COR-L47 (cell line): ENCODE data around the gene STXBP4.
A peak's percentile ranks its signal among the peaks of the same experiment; 100 is the strongest.

Experiments
- DNase-seq: peaks from one replicate; lab custom pipeline; 2025; lab: John Stamatoyannopoulos, UW

STXBP4 gene

DNA sequence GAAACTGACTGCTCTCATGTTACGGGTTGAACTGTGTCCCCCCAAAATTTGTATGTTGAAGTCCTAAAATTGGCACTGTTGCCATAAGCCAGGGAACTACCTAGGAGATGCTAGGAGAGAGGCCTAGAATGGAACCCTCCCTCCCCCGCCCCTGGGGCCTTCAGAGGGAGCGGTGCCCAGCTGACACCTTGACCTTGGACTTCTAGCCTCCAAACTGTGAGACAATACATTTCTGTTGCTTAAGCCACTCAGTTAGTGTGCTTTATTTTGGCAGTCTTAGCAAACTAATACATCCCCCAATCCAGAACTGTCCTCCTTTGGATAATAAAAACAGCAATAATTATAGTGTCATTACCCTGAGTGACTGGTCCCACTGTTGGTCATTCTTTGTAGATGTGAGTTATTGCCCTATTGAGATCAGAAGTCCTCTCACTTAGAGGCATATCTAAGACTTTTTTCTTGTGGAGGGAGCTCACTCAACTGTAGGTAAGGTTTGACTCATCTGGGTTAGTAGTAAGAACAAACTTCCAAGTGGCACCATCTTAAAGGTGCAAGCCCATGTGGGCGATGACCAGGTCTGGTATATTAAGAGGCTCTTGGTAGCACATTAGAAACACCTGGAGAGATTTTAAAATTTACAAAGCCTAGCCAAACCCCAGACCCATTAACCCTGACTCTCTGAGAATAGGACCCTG is 203.2 kb downstream of the STXBP4 start:
- no peak for DNase-seq

DNA sequence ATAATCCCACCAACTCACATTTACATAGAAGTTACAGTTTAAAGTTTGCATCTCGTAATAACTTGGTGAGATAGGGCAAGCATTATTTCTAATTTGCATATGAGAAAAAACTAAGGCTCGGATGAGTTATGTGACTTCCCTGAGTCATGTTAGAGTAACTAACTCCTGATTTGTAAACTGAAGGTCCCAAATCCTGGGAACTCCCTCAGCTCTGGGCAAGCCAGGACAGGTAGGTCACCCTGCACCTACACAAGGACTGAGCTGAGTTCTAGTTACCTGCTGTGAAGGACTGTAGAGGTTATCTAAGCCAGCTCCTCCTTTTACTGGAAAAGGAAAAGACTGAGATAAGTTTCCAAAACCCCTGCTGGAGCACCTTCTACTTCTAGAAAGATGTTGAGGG is 204.0 kb downstream of the STXBP4 start:
- no peak for DNase-seq

DNA sequence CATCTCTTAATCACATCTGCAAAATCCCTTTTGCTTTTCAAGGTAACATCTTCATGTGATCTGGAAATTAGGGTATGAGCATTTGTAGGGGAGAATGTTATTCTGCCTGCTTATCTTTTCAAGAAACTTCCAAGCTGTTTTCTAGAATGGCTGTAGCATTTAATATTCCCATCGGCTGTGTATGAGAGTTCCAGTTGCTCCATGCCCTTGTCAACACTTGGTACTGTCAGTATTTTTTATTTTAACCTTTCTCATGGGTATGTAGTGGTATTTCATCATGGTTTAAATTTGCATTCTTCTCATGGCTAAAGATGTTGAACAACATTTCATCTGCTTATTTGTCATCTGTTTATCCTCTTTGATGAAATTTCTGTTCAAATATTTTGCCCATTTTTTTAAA is 205.6 kb downstream of the STXBP4 start:
- no peak for DNase-seq

DNA sequence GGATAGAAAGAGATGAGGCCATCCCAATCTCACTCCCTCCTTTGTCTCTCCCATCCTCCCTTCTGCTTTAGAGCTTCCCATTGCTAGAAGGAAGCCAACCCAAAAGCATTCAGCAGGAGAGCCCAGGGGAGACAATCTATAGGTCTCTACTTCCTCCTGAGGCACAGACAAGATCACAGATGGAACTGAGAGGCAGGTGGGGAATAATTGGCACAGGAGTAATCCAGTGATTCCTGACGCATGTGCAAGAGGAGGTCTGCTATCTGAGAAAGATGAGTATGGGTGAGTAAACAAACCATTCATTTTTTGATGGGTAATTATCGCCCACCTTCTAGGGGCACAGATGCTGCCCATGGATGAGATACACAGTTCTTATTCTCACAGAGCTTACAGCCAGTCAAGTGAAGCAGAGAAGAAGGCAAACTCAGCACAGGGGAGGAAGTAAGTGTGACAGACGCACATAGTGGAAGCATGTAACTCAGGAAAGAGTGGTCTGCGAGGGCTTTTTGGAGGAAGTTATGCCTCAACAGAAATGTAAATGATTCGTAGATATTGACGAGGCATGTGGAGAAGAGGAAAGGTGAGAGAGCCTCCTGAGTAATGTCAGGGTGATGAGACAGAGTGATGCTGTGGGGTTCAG is 207.3 kb downstream of the STXBP4 start:
- DNase-seq = peak; percentile 4

DNA sequence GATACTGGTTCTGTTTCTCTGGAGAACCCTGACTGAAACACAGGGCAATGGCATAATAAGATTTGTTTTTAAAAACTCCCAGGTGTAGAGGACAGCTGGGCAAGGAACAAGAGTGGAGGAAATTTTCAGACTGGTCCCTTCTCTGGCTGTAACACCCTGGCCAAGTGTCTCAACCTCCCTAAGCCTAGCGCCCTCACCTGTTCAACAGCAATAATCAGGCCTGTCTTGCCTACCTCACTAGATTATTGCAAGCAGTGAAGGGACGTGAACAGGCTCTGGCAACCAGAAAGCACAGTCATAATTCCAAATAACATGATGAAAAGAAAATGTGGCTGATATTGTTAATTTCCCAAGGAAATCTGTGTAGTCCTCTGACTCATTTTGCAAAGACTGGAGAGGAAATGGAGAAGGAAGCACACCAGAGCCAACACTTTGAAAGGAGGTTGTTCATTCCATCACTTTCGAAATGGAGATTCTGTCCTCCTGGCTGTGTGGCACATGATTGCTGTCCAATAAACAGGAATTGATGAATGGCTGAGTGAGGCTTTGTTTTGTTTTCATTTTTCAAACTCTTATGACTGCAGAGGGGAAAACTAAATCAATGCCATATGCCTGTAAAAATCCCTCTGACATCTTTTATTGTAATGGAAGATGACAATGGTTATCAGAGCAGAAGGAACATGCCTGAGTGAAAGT is 208.7 kb downstream of the STXBP4 start:
- no peak for DNase-seq

DNA sequence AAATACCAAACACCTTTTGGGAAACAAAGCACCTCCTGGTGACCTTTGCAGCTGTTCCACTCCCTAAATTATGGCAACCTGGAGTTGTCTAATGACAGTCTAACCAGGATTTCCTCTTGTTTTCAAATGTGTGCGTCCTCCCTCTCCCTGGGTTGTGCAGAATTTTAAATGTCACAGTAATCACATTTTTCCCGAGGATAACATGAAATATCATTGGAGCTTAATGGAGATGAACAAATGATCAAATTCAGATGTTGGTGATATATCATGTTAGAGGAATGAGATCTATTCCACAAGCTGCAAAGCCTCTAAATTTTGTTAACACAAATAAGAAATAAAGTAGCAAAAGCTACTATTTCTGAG is 209.3 kb downstream of the STXBP4 start:
- DNase-seq = peak; percentile 36

DNA sequence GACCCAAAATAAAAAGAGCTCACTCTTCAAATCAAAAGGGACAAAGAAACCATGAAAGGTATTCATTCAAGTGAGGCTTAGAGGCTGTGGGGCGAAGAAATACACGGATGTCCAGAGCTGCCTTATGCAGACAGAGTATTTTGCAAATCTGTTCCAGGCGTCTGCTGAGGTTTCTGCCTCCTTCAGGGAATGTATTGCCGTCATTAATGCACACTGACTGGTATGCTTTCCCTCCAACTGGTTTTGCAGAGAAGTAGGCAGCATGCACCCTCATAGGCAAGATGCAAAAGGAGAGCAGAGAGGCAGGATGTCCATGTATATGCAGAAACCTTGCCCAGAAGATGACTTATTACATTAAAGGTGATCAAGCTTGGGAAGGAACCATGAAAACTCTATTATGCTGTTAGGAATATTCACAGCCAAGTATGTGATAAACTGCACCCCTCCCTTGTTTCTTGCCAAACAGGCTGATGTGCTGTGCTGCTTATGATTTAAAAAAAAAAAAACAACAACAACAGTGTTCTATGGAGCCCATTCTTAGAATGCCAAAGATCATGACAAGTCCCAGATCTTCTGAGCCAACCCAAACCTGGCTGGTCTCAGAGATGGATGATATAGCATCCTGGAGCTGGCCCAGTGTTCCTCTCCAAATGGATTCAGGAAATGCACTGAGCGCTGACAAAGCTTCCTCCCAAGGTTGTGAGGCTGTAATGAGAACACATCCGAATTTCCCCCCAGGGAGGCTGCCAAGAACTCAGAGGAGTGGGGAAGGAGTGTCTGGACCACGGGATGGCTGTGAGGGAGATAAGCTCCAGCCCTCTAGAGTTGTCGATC is 218.6 kb downstream of the STXBP4 start:
- no peak for DNase-seq

DNA sequence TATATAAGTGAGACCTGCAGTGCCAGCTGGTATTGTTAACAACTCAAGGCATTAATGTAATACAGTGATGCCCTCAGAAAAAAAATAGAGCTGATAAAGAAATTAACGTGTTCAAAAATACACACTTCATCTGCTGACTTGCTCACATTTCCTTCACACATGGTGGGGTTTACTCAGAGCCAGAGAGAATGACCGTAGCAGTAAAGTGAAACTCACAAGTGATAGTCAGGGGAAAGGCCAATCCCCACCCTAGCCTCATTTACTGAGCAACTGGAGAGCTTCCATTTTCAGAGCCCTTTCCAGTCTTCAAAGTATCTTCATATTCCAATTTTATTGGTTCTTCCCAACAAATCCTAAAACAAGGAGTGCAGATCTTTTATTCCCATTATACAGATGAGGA is 222.2 kb downstream of the STXBP4 start:
- no peak for DNase-seq

DNA sequence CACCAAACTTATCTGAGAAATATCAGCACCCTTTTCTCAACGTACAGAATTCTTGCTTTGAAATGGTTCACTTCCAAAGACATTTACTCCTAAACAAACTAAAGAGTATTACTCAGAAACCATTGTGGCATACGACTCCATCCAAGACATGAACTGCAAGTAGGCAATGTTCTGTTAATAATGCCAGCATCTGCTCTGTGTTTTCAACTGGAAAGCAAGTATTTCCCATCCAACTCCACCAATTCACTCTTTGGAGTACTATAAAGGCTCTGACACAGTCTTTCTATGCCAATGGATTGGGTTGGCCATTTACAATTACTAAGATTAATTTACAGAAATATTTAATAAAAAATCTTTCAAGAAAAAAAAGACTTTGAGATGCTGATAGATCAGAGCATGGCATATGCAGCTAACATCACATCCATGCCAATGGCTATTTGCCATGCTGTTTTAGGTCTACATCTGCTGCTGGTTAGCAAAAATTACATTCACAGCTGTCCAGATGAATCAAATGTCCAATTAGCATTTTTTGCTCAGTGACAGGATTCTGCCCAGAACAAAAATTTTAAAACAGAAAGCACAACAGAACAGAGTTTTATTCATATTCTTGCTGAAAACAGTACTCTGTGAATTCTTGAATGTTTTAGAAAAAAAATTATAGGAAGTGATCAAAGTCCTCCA is 230.3 kb downstream of the STXBP4 start:
- DNase-seq = no peak

DNA sequence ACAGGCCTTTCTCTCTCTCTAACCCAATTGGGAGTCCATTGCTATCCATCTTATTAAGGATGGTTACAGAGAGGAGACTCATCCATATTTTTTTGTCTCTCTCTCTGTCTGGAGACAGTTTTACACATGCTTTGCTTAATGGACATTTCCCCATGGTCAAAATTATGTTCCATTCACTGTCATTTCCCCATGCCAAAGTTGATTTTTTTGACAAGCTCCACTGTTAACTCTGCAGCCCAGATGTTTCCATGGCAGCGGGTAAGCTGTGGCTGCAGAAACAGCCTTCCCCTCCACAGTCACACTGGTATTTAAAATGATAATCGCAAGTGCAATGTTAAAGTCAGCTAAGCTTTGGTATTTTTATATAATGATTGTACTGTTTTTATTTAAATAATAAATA is 232.3 kb downstream of the STXBP4 start:
- DNase-seq = no peak

DNA sequence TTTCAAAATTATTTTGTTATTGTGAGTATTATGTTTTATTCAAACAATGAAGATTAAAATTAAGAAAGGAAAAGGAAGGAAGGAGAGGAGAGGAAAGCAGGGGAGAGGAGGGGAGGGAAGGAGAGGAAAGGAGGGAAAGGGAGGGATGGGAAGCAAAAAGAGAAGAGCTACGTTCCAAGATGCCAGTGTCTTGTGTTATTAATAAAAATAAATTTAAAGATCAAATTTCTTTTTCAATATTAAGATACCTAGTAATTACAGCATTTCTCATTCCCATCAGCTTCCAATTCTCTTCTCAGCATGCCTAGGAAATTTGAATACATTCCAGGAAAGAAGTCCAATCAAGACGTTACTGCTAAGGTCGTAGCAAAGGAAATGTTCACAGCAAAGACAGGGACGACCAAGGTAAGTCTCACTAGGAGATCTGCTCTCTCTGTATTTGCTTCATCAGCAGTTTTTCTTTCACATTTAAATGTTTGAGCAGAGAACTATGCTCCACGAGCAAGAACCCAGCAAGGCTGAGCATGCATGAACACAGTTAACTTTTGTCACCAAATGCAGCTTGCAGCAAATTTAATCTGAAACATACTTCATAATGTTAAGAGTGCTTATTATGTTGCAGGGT is 232.9 kb downstream of the STXBP4 start:
- no peak for DNase-seq

DNA sequence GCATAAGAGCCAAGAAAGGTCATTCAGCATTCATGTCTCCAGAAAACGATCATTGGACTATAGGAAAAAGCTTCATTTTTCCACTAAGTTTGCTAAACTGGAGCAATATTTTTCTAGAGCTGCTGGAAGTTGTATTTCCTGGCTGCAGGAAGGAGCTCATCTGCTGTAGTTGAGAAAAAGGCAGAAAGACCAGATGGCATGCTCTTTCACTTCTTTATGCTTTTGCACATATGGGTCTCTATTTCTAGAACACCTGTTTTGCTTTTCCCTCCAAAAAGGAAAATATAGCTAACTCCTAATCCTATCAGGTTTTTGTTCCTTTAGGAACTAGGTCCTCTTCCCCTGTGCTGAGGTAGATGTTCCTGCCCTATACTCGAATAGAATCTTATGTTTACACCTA is 234.3 kb downstream of the STXBP4 start:
- DNase-seq = no peak

DNA sequence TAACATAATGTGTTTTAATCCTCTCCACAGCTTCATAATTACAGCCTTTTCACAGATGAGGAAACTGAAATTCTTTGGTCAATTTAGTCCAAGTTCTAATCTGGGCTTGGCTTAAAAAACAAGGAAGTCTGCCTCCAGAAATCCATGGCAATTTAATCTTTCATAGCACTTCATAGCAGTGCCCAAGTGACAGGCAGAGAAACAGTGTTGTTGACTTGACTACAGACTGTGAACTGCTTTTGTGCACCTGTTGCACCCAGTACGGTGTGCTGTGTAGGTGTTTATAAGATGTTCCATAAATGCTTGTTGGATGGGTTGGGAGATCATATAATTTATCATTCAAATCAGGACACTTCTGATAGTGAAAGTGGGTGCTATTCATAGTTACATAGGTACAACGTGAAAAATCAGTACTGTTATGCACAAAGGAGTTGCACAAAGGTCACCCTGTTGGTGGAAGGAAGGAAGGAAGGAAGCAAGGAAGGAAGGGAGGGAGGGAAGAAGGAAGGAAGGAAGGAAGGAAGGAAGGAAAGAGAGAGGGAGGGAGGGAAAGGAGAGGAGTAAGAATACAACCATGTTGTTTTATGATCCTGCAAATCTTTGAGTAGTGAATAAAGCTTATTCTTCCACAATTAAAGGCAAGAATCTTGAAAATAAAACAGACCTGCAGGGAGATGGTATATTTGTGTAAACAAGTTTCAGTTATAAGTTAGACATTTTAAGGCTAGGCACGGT is 239.7 kb downstream of the STXBP4 start:
- no peak for DNase-seq

DNA sequence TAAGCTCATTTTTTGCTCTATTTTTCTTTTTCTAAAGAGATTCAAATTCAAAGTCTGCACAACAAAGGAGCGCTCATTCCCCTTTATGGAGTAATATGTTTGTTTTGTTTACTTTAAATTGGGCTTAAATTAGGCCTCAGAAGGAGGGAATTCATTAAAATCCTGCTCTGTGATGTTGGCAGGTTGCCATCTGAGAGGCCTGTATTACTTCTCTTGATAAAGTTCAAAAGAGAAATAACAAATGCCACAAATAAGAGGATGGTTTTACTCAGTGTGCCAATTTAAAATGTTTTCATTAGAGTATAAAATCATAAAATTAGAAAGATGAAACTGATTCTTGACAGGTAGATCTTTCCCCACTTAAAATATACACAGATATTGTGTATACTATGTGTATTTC is 241.7 kb downstream of the STXBP4 start:
- DNase-seq = no peak

DNA sequence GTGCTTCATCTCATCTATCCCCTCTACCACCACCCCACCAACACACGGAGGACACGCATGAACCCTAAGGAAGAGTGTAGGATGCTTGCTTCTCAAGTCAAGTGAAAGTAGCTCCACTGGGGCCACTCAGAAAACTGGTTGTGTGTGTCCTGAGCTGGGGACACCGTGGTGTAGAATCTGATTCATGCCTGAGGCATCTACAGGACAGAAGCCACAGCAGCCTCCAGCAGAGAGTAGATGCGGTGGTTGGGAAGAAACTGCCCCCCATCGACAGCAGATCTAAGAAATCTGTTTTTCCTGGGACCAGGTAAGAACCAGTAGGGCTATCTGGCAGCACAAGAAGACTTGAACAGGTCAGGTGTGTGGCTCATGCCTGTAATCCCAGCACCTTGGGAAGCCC is 244.3 kb downstream of the STXBP4 start:
- DNase-seq = no peak

DNA sequence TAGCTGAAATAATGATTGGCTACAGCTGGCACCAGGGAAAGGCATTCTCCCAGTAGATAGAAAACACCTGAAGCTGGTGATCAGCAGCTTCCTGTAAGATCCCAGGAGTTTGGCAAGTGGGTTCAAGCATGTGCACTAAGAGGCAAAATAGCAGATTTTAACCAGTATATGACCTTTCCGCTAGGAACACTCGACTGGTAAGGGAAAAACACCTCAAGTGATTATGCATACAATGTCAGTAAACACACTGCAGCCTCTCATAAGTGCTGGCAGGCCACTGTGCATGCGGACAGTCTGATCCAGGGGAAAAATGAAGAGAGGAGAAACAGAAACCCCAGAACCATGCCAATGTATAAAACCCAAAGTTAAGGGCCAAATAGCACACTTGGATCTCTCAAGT is 247.1 kb downstream of the STXBP4 start:
- DNase-seq = no peak

DNA sequence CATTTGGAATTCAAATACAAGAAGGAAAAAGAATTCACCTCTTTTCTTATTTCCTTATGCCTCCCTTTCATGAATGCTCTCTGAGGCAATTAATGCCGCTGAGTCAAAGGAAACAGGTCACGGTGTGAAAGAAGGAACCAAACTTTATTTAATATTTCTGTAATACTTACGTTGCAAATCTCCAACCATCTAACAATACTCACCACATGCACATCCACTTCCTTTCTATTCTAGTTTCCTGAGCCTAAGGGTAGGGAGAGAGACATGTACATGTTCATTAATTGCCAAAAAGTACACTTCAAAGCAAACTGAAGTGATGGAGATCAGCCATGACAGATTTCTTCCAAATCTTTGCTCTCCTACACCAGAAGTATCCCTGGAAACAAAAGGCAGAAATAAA is 248.3 kb downstream of the STXBP4 start:
- DNase-seq = no peak

DNA sequence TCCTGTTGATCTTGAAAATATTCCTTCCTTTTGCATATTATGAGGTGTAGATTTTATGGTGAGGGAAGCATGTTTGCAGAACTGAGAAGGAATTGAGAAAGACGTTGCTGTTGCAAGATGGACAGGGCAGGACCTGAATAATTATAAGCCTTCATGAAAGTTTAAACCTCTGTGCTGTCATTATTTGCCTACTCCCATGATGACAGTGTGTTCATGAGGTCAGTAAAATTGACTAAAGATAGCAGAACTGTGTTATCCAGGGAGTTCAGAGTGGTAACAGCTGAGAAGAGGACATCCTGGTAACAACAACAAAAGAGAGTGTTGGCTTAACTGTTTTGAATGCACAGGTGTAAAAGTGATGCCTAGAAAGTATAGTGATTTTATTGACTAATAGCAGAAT is 250.9 kb downstream of the STXBP4 start:
- no peak for DNase-seq

DNA sequence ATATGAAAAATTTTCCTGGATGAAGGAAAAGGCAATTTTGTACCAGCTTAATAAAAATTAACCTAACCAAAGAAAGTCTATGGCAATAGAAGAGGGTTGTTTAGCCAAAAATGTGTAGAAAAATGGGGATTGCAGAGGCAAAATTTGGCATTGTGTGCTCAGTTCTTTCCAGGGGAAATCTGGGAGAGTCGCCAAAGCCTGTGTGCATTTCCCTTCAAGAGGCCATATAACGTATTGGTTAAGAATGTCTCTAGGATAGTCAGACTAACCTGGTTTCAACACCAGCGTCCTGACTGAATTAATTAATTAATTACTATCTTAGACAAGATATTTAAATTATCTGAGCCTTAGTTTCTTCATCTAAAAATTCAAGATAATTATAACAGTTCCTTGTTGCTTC is 251.4 kb downstream of the STXBP4 start:
- DNase-seq = no peak
